Right renal pelvis (tissue), 4 donors: ENCODE data around the gene FUT8. TPM values are rescaled to one million over a fixed set of nuclear protein-coding genes. Genes with fewer than 3 reads are reported as not detected.
"Not testable (repeated sequence)": the region's sequence is repeated elsewhere in the genome, so short reads cannot be mapped to it uniquely, and the experiment has no call there.

ENCODE experiments used
- DNase-seq, 4 donors: peaks; one replicate each; pipeline ENCODE4 v3.0.0-alpha.2; 2013; ENCODE audit warnings: low read depth in 4 of 4, low spot score in 3 of 4, missing footprints in 1 of 4
- polyA plus RNA-seq, 4 donors: library from polyadenylated mRNA; unstranded; fragments of 120-200 nt; gene quantifications; one replicate each; pipeline ENCODE4 v1.2.1, GENCODE V29; 2013; ENCODE audit not compliant: insufficient read length in 4 of 4

Gene FUT8
- polyA plus RNA-seq, 4 donors = 15.9 to 22.9 (median 20.9) TPM

GRCh38 chr14:65414961-65415589 lies 2.5 kb downstream of the FUT8 start:
- DNase-seq = no peak

GRCh38 chr14:65415613-65416012 lies 3.1 kb downstream of the FUT8 start:
- no peak for DNase-seq

GRCh38 chr14:65419593-65420252 lies 7.2 kb downstream of the FUT8 start:
- DNase-seq = no peak

- no peak for DNase-seq
These were observed 8.9 kb downstream of the FUT8 start for GRCh38 chr14:65421201-65421981.

GRCh38 chr14:65422088-65422834 lies 9.7 kb downstream of the FUT8 start:
- DNase-seq = no peak

GRCh38 chr14:65423982-65424381 lies 11.5 kb downstream of the FUT8 start:
- no peak for DNase-seq

- no peak for DNase-seq
These were observed 12.0 kb downstream of the FUT8 start for GRCh38 chr14:65424531-65424930.

GRCh38 chr14:65425885-65426284 lies 13.4 kb downstream of the FUT8 start:
- DNase-seq = no peak

- DNase-seq = not testable (repeated sequence)
These were observed 14.4 kb downstream of the FUT8 start for GRCh38 chr14:65426902-65427301.

GRCh38 chr14:65428691-65429090 lies 16.2 kb downstream of the FUT8 start:
- no peak for DNase-seq

- no peak for DNase-seq
These were observed 17.2 kb downstream of the FUT8 start for GRCh38 chr14:65429757-65430156.

- DNase-seq = no peak
These were observed 18.7 kb downstream of the FUT8 start for GRCh38 chr14:65431245-65431644.

GRCh38 chr14:65431951-65432350 lies 19.4 kb downstream of the FUT8 start:
- DNase-seq = no peak

- no peak for DNase-seq
These were observed 19.9 kb downstream of the FUT8 start for GRCh38 chr14:65432361-65432948.

- no peak for DNase-seq
These were observed 20.6 kb downstream of the FUT8 start for GRCh38 chr14:65433157-65433556.

GRCh38 chr14:65433646-65434045 lies 21.1 kb downstream of the FUT8 start:
- DNase-seq = no peak

GRCh38 chr14:65434216-65434850 lies 21.8 kb downstream of the FUT8 start:
- DNase-seq = no peak

- no peak for DNase-seq
These were observed 25.9 kb downstream of the FUT8 start for GRCh38 chr14:65438266-65438933.

GRCh38 chr14:65439117-65439516 lies 26.6 kb downstream of the FUT8 start:
- no peak for DNase-seq

GRCh38 chr14:65440230-65440629 lies 27.7 kb downstream of the FUT8 start:
- DNase-seq = no peak
